CD14-positive monocyte (primary cell): ENCODE results near the gene SPTB. TPM values are rescaled to one million over a fixed set of nuclear protein-coding genes. Genes with fewer than 3 reads are reported as not detected.

ENCODE experiments used
- DNase-seq, 3 donors: peaks; one replicate each; pipeline ENCODE4 v3.0.0-alpha.2; 2011 to 2022
- H2AFZ ChIP-seq: 2 replicates; pipeline ENCODE4 v1.6.0; 2012; ENCODE audit warnings: mild to moderate bottlenecking, low read depth, low read length, inconsistent platforms; ENCODE audit not compliant: insufficient read depth, poor library complexity, severe bottlenecking
- H3K27ac ChIP-seq, 2 donors: 1 replicate in 1 of 2; 2 replicates in 1 of 2; pipeline ENCODE4 v1.5.1; 2012 to 2013; ENCODE audit warnings: low read length in 2 of 2, control low read depth in 1 of 2, inconsistent platforms in 1 of 2, low read depth in 1 of 2, mild to moderate bottlenecking in 1 of 2
- H3K27me3 ChIP-seq, 2 donors: one replicate each; pipeline versions ENCODE4 v1.6.0 to v1.6.1; 2011 to 2013; ENCODE audit warnings: low read length in 2 of 2; ENCODE audit not compliant: control insufficient read depth in 2 of 2, insufficient read depth in 2 of 2
- H3K36me3 ChIP-seq, 2 donors: replicated peaks in 1 of 2; 1 replicate in 1 of 2; 2 replicates in 1 of 2; pipeline versions ENCODE4 v1.5.1 to v1.6.1; 2012 to 2013; ENCODE audit warnings: low read length in 2 of 2, control low read depth in 1 of 2, inconsistent platforms in 1 of 2, mild to moderate bottlenecking in 1 of 2; ENCODE audit not compliant: insufficient read depth in 2 of 2, control insufficient read depth in 1 of 2
- H3K4me1 ChIP-seq, 2 donors: 1 replicate in 1 of 2; 2 replicates in 1 of 2; pipeline versions ENCODE4 v1.5.1 to v1.6.1; 2012 to 2013; ENCODE audit warnings: low read length in 2 of 2, control low read depth in 1 of 2, inconsistent platforms in 1 of 2, mild to moderate bottlenecking in 1 of 2, moderate library complexity in 1 of 2; ENCODE audit not compliant: insufficient read depth in 2 of 2, control insufficient read depth in 1 of 2
- H3K4me2 ChIP-seq: replicated peaks from 2 replicates; pipeline ENCODE3; 2012; ENCODE audit warnings: low read length, moderate library complexity, mild to moderate bottlenecking; ENCODE audit not compliant: poor library complexity, severe bottlenecking; ENCODE audit errors: extremely low read depth
- H3K4me3 ChIP-seq, 3 experiments: fragments of 200-600 bp in 1 of 3; sonication (generic) in 1 of 3; replicated peaks in 1 of 3; 1 replicate in 2 of 3; 2 replicates in 1 of 3; pipeline ENCODE4 v1.5.1; 2011 to 2013; ENCODE audit warnings: low read length in 3 of 3, mild to moderate bottlenecking in 3 of 3, control low read depth in 2 of 3, low read depth in 2 of 3, inconsistent platforms in 1 of 3, moderate library complexity in 1 of 3
- H3K79me2 ChIP-seq: 2 replicates; pipeline ENCODE4 v1.6.0; 2012; ENCODE audit warnings: mild to moderate bottlenecking, control low read depth, inconsistent platforms, low read length, moderate library complexity; ENCODE audit not compliant: insufficient read depth
- H3K9ac ChIP-seq: 2 replicates; pipeline ENCODE4 v1.6.0; 2017; ENCODE audit warnings: low read length, mild to moderate bottlenecking; ENCODE audit not compliant: insufficient read depth, poor library complexity, severe bottlenecking
- H3K9me3 ChIP-seq, 2 donors: replicated peaks in 1 of 2; 1 replicate in 1 of 2; 2 replicates in 1 of 2; pipeline versions ENCODE4 v1.5.1 to v1.6.1; 2012 to 2013; ENCODE audit warnings: low read length in 2 of 2, control low read depth in 1 of 2; ENCODE audit not compliant: control insufficient read depth in 1 of 2, insufficient read depth in 1 of 2
- H4K20me1 ChIP-seq: 2 replicates; pipeline ENCODE4 v1.6.0; 2012; ENCODE audit warnings: mild to moderate bottlenecking, low read length, control low read depth, moderate library complexity; ENCODE audit not compliant: insufficient read depth
- H3K27ac Mint-ChIP-seq, 7 donors: one replicate each; pipeline ENCODE4 v1.8.0; 2020; ENCODE audit warnings: mild to moderate bottlenecking in 7 of 7, mixed read lengths in 7 of 7, moderate library complexity in 6 of 7, inconsistent platforms in 2 of 7
- H3K27me3 Mint-ChIP-seq, 3 donors: one replicate each; pipeline ENCODE4 v1.8.0; 2021 to 2022; ENCODE audit warnings: low read depth in 3 of 3, mild to moderate bottlenecking in 3 of 3, mixed read lengths in 3 of 3, moderate library complexity in 3 of 3, inconsistent platforms in 1 of 3
- H3K36me3 Mint-ChIP-seq, 2 donors: one replicate each; pipeline ENCODE4 v1.8.0; 2020; ENCODE audit warnings: mixed read lengths in 2 of 2, inconsistent platforms in 1 of 2, mild to moderate bottlenecking in 1 of 2
- H3K4me1 Mint-ChIP-seq: one replicate; pipeline ENCODE4 v1.8.0; 2020; ENCODE audit warnings: mild to moderate bottlenecking, mixed read lengths
- H3K4me3 Mint-ChIP-seq, 2 donors: one replicate each; pipeline ENCODE4 v1.8.0; 2020; ENCODE audit warnings: mild to moderate bottlenecking in 2 of 2, mixed read lengths in 2 of 2, moderate library complexity in 1 of 2
- H3K9me3 Mint-ChIP-seq, 7 donors: one replicate each; pipeline ENCODE4 v1.8.0; 2020 to 2022; ENCODE audit warnings: mixed read lengths in 7 of 7, mild to moderate bottlenecking in 6 of 7, moderate library complexity in 6 of 7, inconsistent platforms in 2 of 7
- WGBS: methylation state at CpG from one replicate; pipeline ENCODE4 v1.1.5; 2013; ENCODE audit warnings: missing lambda C conversion rate; ENCODE audit not compliant: insufficient coverage; 5-methylcytosine and 5-hydroxymethylcytosine counted together
- intact Hi-C, 2 donors: fragments of 100-400 bp; cut with micrococcal nuclease; formaldehyde crosslinking; loops; one replicate each; pipeline versions ENCODE4 v1.15.0 to v1.15.1; 2023
- polyA plus RNA-seq, 3 donors: library from polyadenylated mRNA; depleted of rRNA in 1 of 3; unstranded in 2 of 3; stranded (reverse) in 1 of 3; fragments of 300-500 nt in 2 of 3; fragments of >200 nt in 1 of 3; fragmentation: Illumina TruSeq in 2 of 3; gene quantifications; 1 replicate in 2 of 3; 2 replicates in 1 of 3; pipeline ENCODE4 v1.2.3, GENCODE V29; 2012 to 2021
- TF ChIP-seq, protein P1 (sequence below): fragments of 200-600 bp; IDR thresholded peaks from one replicate; pipeline ENCODE4 v1.8.0; 2022; ENCODE audit warnings: antibody characterized with exemption, mild to moderate bottlenecking

SPTB gene
- polyA plus RNA-seq, 3 donors: not detected

DNA sequence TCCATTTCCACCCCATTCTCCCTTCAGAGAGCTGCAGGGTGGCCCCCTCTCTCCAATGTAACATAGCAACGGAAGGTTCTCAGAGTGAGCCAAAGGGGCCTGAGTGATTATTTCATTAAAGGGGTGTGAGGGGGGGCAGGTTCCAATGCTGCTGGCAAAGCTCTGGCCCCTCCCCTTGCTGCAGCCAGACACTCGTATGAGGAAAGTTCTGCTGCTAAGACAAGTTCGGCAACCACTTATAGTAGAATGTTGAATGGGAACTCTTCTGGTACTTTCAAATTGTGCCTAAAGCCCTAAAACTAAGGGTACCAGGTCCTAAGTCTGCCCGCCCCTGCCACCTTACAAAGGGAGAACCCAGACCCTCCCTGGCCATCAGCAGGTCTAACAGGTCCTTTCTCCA lies 125.7 kb downstream of the SPTB start:
- no peak overlapping the region for H3K9ac ChIP-seq
- H3K9me3 Mint-ChIP-seq: peaks cover 0 to 9% (median 0%) of the 10 kb centered on the region in 7 donors
- 100% methylated on average over 2 of the region's 4 CpGs for WGBS
- no peak overlapping the region for H3K4me2 ChIP-seq
- no peak overlapping the region for H3K27ac Mint-ChIP-seq
- H4K20me1 ChIP-seq: no peaks in the 10 kb centered on the region
- H3K27ac ChIP-seq: no peak overlapping the region
- H3K36me3 ChIP-seq: no peaks in the 10 kb centered on the region
- peaks cover 0 to 3% of the 10 kb centered on the region in 2 donors for H3K9me3 ChIP-seq
- H3K27me3 ChIP-seq: no peaks in the 10 kb centered on the region
- no peak for DNase-seq
- peaks cover 5 to 10% (median 9%) of the 10 kb centered on the region in 3 donors for H3K27me3 Mint-ChIP-seq
- H3K36me3 Mint-ChIP-seq: peaks cover 0 to 4% of the 10 kb centered on the region in 2 donors
- H3K4me3 ChIP-seq: no peak overlapping the region
- no peaks in the 10 kb centered on the region for H3K79me2 ChIP-seq
- intact Hi-C loops: no loop called here
- H3K4me3 Mint-ChIP-seq: no peak overlapping the region
- H2AFZ ChIP-seq: no peak overlapping the region
- H3K4me1 Mint-ChIP-seq: peaks cover 2% of the 10 kb centered on the region
- no peaks in the 10 kb centered on the region for H3K4me1 ChIP-seq
- TF ChIP-seq, protein P1, sequence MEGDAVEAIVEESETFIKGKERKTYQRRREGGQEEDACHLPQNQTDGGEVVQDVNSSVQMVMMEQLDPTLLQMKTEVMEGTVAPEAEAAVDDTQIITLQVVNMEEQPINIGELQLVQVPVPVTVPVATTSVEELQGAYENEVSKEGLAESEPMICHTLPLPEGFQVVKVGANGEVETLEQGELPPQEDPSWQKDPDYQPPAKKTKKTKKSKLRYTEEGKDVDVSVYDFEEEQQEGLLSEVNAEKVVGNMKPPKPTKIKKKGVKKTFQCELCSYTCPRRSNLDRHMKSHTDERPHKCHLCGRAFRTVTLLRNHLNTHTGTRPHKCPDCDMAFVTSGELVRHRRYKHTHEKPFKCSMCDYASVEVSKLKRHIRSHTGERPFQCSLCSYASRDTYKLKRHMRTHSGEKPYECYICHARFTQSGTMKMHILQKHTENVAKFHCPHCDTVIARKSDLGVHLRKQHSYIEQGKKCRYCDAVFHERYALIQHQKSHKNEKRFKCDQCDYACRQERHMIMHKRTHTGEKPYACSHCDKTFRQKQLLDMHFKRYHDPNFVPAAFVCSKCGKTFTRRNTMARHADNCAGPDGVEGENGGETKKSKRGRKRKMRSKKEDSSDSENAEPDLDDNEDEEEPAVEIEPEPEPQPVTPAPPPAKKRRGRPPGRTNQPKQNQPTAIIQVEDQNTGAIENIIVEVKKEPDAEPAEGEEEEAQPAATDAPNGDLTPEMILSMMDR: no peak

DNA sequence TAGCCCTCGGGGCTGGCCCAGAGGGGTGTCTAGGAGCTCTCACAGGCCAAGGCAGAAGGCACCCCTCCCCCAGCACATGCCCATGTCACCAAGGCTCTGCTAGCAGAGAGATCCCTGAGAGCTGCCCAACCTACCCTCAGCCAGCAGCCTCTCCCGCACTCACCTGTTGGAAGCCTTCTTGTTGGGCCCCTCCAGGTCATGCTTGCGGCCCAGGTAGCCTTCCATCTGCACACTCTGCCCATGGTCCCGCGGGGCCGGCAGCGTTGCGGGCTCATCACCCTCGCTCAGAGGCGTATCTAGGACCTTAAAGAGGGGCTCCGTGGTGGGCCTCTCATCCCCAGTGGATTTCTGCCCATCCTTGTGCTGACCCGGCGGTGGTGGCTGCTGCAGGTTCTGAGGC lies 126.3 kb downstream of the SPTB start:
- no peak overlapping the region for H3K27ac ChIP-seq
- H3K36me3 ChIP-seq: no peaks in the 10 kb centered on the region
- no peak overlapping the region for H2AFZ ChIP-seq
- no peak overlapping the region for H3K4me2 ChIP-seq
- H3K9ac ChIP-seq: no peak overlapping the region
- TF ChIP-seq, protein P1: no peak
- Mint-ChIP-seq H3K27ac (no peak overlapping the region), H3K9me3 (peaks cover 0 to 9% (median 0%) of the 10 kb centered on the region in 7 donors), H3K27me3 (peaks cover 5 to 9% (median 8%) of the 10 kb centered on the region in 3 donors), H3K4me3 (no peak overlapping the region), H3K4me1 (peaks cover 2% of the 10 kb centered on the region), H3K36me3 (peaks cover 0 to 7% of the 10 kb centered on the region in 2 donors)
- H3K4me1 ChIP-seq: no peaks in the 10 kb centered on the region
- no peaks in the 10 kb centered on the region for H4K20me1 ChIP-seq
- intact Hi-C loops: no loop called here
- 97% methylated on average over 12 of the region's 13 CpGs for WGBS
- H3K79me2 ChIP-seq: no peaks in the 10 kb centered on the region
- peaks cover 0 to 3% of the 10 kb centered on the region in 2 donors for H3K9me3 ChIP-seq
- no peak for DNase-seq
- H3K27me3 ChIP-seq: no peaks in the 10 kb centered on the region
- H3K4me3 ChIP-seq: no peak overlapping the region
